HepG2 (cell line): ENCODE data around the gene SLC28A1. TPM values are rescaled to one million over a fixed set of nuclear protein-coding genes. Genes with fewer than 3 reads are reported as not detected.

Experiments
- ADNP ChIP-seq: sonication (generic); formaldehyde crosslinking; IDR thresholded peaks from 2 replicates; pipeline ENCODE4 v1.4.0; 2020; ENCODE audit warnings: missing genetic modification reagents
- ARNTL ChIP-seq: sonication (generic); formaldehyde crosslinking; IDR thresholded peaks from 2 replicates; pipeline ENCODE4 v1.4.0; 2020; ENCODE audit warnings: mild to moderate bottlenecking, missing genetic modification reagents
- BORCS8-MEF2B ChIP-seq: sonication (generic); formaldehyde crosslinking; IDR thresholded peaks from 2 replicates; pipeline ENCODE4 v1.8.0; 2022; ENCODE audit warnings: mild to moderate bottlenecking, missing genetic modification reagents
- EHMT2 ChIP-seq: fragments of 200-600 bp; sonication (generic); IDR thresholded peaks from 2 replicates; pipeline ENCODE4 v1.7.0; 2017; ENCODE audit warnings: antibody characterized with exemption, low read depth, low read length, borderline replicate concordance
- MBNL3 ChIP-seq: fragments of 250-450 bp; sonication (Bioruptor Pico); conservative IDR thresholded peaks from 2 replicates; pipeline ENCODE4 v1.8.0; 2022; ENCODE audit warnings: mild to moderate bottlenecking, inconsistent platforms
- SAFB2 ChIP-seq: sonication (generic); formaldehyde crosslinking; IDR thresholded peaks from 2 replicates; pipeline ENCODE4 v1.5.1; 2020; ENCODE audit warnings: missing genetic modification reagents, low read depth, mild to moderate bottlenecking, borderline replicate concordance
- SMAD9 ChIP-seq: sonication (generic); formaldehyde crosslinking; IDR thresholded peaks from 2 replicates; pipeline ENCODE4 v1.5.1; 2020; ENCODE audit warnings: mild to moderate bottlenecking, missing genetic modification reagents
- TARDBP ChIP-seq: sonication (generic); formaldehyde crosslinking; IDR thresholded peaks from 2 replicates; pipeline ENCODE4 v1.8.0; 2022; ENCODE audit warnings: mild to moderate bottlenecking, missing genetic modification reagents
- TGIF2 ChIP-seq: IDR thresholded peaks from 2 replicates; pipeline ENCODE4 v1.6.1; 2016; ENCODE audit warnings: control low read depth, missing compliant biosample characterization
- ZBTB20 ChIP-seq: sonication (generic); formaldehyde crosslinking; IDR thresholded peaks from 2 replicates; pipeline ENCODE4 v1.8.1; 2023; ENCODE audit warnings: missing genetic modification reagents, low read depth, mild to moderate bottlenecking, borderline replicate concordance
- ZNF160 ChIP-seq: sonication (generic); formaldehyde crosslinking; IDR thresholded peaks from 2 replicates; pipeline ENCODE4 v1.8.0; 2022; ENCODE audit warnings: mild to moderate bottlenecking, inconsistent platforms, missing genetic modification reagents
- ZNF337 ChIP-seq: sonication (generic); formaldehyde crosslinking; IDR thresholded peaks from 2 replicates; pipeline ENCODE4 v1.5.1; 2020; ENCODE audit warnings: missing genetic modification reagents, low read depth, mild to moderate bottlenecking, borderline replicate concordance
- ZNF446 ChIP-seq: sonication (generic); formaldehyde crosslinking; IDR thresholded peaks from 2 replicates; pipeline ENCODE4 v1.5.0; 2020; ENCODE audit warnings: mild to moderate bottlenecking, missing genetic modification reagents
- ZNF562 ChIP-seq: sonication (generic); formaldehyde crosslinking; IDR thresholded peaks from 2 replicates; pipeline ENCODE4 v1.8.0; 2022; ENCODE audit warnings: missing genetic modification reagents, borderline replicate concordance
- polyA plus RNA-seq, 8 experiments: library from polyadenylated mRNA; depleted of rRNA in 3 of 8; stranded (reverse) in 7 of 8; unstranded in 1 of 8; fragments of >200 nt; fragmentation: Illumina TruSeq in 4 of 8; extraction: Trizol in 4 of 8; gene quantifications; 2 replicates each; pipeline versions ENCODE4 v1.2.1 to v1.2.3, GENCODE V29; 2011 to 2016; ENCODE audit warnings: low read depth in 4 of 8, missing spikeins in 1 of 8, mixed read lengths in 1 of 8; ENCODE audit not compliant: insufficient read depth in 1 of 8
- total RNA-seq, 5 experiments: library from RNA; depleted of rRNA; stranded (reverse); fragments of >200 nt; fragmentation: Illumina TruSeq; extraction: Trizol; gene quantifications; 2 replicates each; pipeline ENCODE4 v1.2.3, GENCODE V29; 2016; ENCODE audit warnings: low read depth in 1 of 5
- TF ChIP-seq, protein P1 (sequence below): sonication (generic); formaldehyde crosslinking; IDR thresholded peaks from 2 replicates; pipeline ENCODE4 v1.4.0; 2020; ENCODE audit warnings: missing genetic modification reagents
- TF ChIP-seq, protein P2 (sequence below): sonication (generic); formaldehyde crosslinking; IDR thresholded peaks from 2 replicates; pipeline ENCODE4 v1.4.0; 2020; ENCODE audit warnings: mild to moderate bottlenecking, missing genetic modification reagents, borderline replicate concordance
- TF ChIP-seq, protein P3 (sequence below): sonication (generic); formaldehyde crosslinking; IDR thresholded peaks from 2 replicates; pipeline ENCODE4 v1.8.0; 2022; ENCODE audit warnings: mild to moderate bottlenecking, missing genetic modification reagents; ENCODE audit not compliant: insufficient replicate concordance
- TF ChIP-seq, protein P4 (sequence below): sonication (generic); formaldehyde crosslinking; IDR thresholded peaks from 2 replicates; pipeline ENCODE4 v1.4.0; 2020; ENCODE audit warnings: missing genetic modification reagents

SLC28A1 gene
- total and polyA plus RNA-seq, 2 of the 13 experiments (the other 11 are each of a cell fraction or from before 2014, with no cell fraction given) = 0.31 to 5.8 TPM

DNA sequence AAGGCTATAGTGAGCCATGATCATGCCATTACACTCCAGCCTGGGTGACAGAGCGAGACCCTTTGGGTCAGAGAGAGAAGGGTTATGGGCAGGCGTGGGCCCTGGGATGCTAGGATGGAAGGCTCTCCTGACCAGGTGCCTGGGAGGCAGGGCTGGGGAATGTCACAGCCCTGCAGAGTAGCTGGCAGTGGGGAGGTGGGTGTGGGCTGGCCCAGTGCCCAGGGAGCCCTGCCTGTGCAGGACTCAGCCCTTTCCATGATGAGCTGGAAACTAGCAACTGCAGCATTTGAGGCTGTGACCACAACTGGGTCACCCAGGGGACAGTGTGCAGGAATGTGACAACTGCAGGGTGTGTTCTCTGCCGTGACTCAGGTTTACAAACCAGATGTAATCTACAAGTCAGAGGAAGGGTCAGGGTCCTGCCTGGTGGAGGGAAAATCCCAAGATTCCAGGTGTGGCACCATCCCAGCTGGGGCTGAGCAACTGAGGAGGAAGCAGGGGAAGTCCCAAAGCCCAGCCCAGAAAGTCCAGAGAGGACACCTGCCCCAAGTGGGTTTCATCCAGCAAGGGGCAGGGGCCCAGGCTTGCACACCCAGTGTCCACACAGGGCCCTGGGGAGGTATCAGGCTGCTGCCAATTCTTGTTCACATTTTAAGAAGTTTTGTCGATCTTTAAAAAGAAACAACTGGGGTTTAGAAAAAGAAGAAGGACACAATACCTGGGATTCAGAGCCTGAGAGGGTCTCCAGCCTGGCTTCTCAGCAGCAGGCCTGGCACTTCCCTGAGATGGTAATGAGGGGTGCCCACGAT, 45.5 kb downstream of the SLC28A1 start (continued):
- TF ChIP-seq BORCS8-MEF2B (CRISPR knock-in tag) = no peak
- 0 out of 2 replicates have a peak, but pooled peaks have one; percentile 37 for TF ChIP-seq ARNTL (CRISPR knock-in tag)
- peak; percentile 40; the same call in 1 of the 2 replicates for TF ChIP-seq ZBTB20 (CRISPR knock-in tag)
- no peak for TF ChIP-seq ZNF160 (CRISPR knock-in tag)
- TF ChIP-seq MBNL3 (CRISPR knock-in tag) = no peak
- TF ChIP-seq, protein P1, sequence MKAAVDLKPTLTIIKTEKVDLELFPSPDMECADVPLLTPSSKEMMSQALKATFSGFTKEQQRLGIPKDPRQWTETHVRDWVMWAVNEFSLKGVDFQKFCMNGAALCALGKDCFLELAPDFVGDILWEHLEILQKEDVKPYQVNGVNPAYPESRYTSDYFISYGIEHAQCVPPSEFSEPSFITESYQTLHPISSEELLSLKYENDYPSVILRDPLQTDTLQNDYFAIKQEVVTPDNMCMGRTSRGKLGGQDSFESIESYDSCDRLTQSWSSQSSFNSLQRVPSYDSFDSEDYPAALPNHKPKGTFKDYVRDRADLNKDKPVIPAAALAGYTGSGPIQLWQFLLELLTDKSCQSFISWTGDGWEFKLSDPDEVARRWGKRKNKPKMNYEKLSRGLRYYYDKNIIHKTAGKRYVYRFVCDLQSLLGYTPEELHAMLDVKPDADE (CRISPR knock-in tag) = no peak
- no peak for TF ChIP-seq TGIF2
- TF ChIP-seq EHMT2 = no peak
- TF ChIP-seq SAFB2 (CRISPR knock-in tag) = no peak
- TF ChIP-seq ZNF562 (CRISPR knock-in tag) = no peak
- no peak for TF ChIP-seq ZNF337
- no peak for TF ChIP-seq ADNP (CRISPR knock-in tag)
- TF ChIP-seq ZNF446 = no peak
- TF ChIP-seq, protein P2, sequence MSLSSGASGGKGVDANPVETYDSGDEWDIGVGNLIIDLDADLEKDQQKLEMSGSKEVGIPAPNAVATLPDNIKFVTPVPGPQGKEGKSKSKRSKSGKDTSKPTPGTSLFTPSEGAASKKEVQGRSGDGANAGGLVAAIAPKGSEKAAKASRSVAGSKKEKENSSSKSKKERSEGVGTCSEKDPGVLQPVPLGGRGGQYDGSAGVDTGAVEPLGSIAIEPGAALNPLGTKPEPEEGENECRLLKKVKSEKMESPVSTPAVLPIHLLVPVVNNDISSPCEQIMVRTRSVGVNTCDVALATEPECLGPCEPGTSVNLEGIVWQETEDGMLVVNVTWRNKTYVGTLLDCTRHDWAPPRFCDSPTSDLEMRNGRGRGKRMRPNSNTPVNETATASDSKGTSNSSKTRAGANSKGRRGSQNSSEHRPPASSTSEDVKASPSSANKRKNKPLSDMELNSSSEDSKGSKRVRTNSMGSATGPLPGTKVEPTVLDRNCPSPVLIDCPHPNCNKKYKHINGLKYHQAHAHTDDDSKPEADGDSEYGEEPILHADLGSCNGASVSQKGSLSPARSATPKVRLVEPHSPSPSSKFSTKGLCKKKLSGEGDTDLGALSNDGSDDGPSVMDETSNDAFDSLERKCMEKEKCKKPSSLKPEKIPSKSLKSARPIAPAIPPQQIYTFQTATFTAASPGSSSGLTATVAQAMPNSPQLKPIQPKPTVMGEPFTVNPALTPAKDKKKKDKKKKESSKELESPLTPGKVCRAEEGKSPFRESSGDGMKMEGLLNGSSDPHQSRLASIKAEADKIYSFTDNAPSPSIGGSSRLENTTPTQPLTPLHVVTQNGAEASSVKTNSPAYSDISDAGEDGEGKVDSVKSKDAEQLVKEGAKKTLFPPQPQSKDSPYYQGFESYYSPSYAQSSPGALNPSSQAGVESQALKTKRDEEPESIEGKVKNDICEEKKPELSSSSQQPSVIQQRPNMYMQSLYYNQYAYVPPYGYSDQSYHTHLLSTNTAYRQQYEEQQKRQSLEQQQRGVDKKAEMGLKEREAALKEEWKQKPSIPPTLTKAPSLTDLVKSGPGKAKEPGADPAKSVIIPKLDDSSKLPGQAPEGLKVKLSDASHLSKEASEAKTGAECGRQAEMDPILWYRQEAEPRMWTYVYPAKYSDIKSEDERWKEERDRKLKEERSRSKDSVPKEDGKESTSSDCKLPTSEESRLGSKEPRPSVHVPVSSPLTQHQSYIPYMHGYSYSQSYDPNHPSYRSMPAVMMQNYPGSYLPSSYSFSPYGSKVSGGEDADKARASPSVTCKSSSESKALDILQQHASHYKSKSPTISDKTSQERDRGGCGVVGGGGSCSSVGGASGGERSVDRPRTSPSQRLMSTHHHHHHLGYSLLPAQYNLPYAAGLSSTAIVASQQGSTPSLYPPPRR (CRISPR knock-in tag) = peak; percentile 66; the same call in 1 of the 2 replicates
- TF ChIP-seq, protein P3, sequence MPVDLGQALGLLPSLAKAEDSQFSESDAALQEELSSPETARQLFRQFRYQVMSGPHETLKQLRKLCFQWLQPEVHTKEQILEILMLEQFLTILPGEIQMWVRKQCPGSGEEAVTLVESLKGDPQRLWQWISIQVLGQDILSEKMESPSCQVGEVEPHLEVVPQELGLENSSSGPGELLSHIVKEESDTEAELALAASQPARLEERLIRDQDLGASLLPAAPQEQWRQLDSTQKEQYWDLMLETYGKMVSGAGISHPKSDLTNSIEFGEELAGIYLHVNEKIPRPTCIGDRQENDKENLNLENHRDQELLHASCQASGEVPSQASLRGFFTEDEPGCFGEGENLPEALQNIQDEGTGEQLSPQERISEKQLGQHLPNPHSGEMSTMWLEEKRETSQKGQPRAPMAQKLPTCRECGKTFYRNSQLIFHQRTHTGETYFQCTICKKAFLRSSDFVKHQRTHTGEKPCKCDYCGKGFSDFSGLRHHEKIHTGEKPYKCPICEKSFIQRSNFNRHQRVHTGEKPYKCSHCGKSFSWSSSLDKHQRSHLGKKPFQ (CRISPR knock-in tag) = peak; percentile 59
- no peak for TF ChIP-seq SMAD9 (CRISPR knock-in tag)
- peak; percentile 63; the same call in 1 of the 2 replicates for TF ChIP-seq TARDBP (CRISPR knock-in tag)
- TF ChIP-seq, protein P4, sequence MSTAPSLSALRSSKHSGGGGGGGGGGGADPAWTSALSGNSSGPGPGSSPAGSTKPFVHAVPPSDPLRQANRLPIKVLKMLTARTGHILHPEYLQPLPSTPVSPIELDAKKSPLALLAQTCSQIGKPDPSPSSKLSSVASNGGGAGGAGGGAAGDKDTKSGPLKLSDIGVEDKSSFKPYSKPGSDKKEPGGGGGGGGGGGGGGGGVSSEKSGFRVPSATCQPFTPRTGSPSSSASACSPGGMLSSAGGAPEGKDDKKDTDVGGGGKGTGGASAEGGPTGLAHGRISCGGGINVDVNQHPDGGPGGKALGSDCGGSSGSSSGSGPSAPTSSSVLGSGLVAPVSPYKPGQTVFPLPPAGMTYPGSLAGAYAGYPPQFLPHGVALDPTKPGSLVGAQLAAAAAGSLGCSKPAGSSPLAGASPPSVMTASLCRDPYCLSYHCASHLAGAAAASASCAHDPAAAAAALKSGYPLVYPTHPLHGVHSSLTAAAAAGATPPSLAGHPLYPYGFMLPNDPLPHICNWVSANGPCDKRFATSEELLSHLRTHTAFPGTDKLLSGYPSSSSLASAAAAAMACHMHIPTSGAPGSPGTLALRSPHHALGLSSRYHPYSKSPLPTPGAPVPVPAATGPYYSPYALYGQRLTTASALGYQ (CRISPR knock-in tag) = peak; percentile 41; the same call in 1 of the 2 replicates
